ENCODE measurements around the gene SHB. TPM values are rescaled to one million over a fixed set of nuclear protein-coding genes. Genes with fewer than 3 reads are reported as not detected.

The SHB gene
- total and polyA plus RNA-seq, 2 experiments from 2014 or later: 20.8 to 48.3 TPM

DNA sequence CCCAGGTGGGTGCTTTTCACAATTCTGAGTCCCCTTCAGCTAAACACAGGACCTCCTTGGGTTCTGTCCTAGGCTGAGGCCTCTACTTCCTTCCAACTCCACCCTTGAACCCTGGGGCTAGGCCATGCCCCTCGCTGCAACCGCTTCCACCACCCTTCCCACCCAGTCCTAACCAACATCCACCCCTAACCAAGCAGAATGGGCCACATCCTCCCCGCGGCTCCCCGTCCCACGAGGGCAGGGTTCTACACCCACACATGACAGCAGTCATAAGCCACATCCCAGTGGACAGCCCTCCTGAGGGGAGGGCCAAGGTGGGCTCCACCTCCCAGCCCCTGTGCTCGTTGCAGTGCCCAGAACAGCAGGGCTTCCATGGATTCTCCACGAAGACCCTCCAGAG is 65.8 kb downstream of the SHB start:
- Histone ChIP-seq H3K4me2 (no peak overlapping the region), H2AFZ (no peak overlapping the region), H3K4me1 (ENCODE audit: insufficient read depth) (peaks cover 22% of the 10 kb centered on the region), H3K9me3 (ENCODE audit: low read depth) (no peaks in the 10 kb centered on the region), H3K27me3 (no peaks in the 10 kb centered on the region), H3K79me2 (peaks cover 84% of the 10 kb centered on the region), H3K36me3 (replicated peaks; ENCODE audit: insufficient read depth, low read depth) (no peaks in the 10 kb centered on the region), H4K20me1 (ENCODE audit: insufficient read depth, poor library complexity, severe bottlenecking) (peaks cover 3% of the 10 kb centered on the region), H3K27ac (no peak overlapping the region), H3K9me2 (replicated peaks; ENCODE audit: insufficient read depth) (no peaks in the 10 kb centered on the region), H3K4me3 (no peak overlapping the region)
- no peak for DNase-seq (ENCODE audit: low spot score)
- 89% methylated on average over 8 of the region's 8 CpGs for WGBS (ENCODE audit: low lambda C conversion rate, missing lambda C conversion rate)
- TF ChIP-seq EZH2 (IDR thresholded peaks at IDR 0.05; ENCODE audit: borderline replicate concordance) (no peak), EZH2phosphoT487 (IDR thresholded peaks at IDR 0.05; ENCODE audit: low read depth, severe bottlenecking, unreplicated experiment) (no peak)
- TF ChIP-seq, protein P1, sequence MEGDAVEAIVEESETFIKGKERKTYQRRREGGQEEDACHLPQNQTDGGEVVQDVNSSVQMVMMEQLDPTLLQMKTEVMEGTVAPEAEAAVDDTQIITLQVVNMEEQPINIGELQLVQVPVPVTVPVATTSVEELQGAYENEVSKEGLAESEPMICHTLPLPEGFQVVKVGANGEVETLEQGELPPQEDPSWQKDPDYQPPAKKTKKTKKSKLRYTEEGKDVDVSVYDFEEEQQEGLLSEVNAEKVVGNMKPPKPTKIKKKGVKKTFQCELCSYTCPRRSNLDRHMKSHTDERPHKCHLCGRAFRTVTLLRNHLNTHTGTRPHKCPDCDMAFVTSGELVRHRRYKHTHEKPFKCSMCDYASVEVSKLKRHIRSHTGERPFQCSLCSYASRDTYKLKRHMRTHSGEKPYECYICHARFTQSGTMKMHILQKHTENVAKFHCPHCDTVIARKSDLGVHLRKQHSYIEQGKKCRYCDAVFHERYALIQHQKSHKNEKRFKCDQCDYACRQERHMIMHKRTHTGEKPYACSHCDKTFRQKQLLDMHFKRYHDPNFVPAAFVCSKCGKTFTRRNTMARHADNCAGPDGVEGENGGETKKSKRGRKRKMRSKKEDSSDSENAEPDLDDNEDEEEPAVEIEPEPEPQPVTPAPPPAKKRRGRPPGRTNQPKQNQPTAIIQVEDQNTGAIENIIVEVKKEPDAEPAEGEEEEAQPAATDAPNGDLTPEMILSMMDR (IDR thresholded peaks at IDR 0.05; ENCODE audit: poor library complexity): no peak

DNA sequence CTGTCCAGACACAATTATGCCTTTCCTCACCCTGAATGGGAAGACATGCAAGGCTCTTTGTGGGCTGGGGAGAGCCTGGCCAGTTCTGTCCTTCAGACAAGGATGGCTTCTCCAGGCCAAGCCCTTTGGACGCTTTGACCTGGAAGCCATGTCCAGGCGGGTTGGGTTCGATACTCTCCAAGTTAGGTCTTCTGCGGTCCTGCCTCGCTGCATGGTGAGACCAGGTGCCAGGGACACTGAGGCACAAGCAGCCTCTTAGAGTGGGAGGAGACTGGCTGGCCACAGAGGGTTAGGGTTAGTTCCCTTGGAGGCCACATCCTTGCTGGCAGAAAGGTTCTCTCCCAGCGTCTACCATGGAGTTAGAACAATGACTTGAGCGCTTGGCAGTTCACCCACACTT is 67.6 kb downstream of the SHB start:
- WGBS (ENCODE audit: low lambda C conversion rate, missing lambda C conversion rate): 90% methylated on average over 7 of the region's 7 CpGs
- H2AFZ ChIP-seq: no peak overlapping the region
- peaks cover 3% of the 10 kb centered on the region for H4K20me1 ChIP-seq (ENCODE audit: insufficient read depth, poor library complexity, severe bottlenecking)

DNA sequence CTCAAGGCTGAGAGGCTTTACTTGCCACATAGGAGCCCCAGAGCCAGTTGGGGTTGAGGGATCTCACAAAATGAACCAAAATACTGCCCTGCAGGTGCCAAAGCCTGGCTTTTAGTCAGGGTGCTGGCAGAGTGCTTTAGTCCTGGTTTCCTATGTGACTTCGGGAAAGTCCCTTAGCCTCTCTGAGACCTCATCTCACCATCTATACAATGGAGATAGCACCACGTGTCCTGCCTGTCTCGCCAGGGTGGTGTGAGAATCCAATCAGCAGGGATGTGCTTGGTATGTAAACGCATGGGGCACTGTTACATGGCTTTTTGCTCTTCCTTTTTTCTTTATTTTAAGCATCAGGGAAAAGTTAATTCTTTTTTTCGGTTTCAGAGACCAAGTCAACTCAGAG is 68.3 kb downstream of the SHB start:
- 89% methylated on average over 5 of the region's 5 CpGs for WGBS (ENCODE audit: low lambda C conversion rate, missing lambda C conversion rate)
- Histone ChIP-seq H3K27ac (no peak overlapping the region), H3K4me2 (no peak overlapping the region), H3K4me3 (no peak overlapping the region), H4K20me1 (ENCODE audit: insufficient read depth, poor library complexity, severe bottlenecking) (peaks cover 2% of the 10 kb centered on the region), H3K9me2 (replicated peaks; ENCODE audit: insufficient read depth) (no peaks in the 10 kb centered on the region), H3K9me3 (ENCODE audit: low read depth) (no peaks in the 10 kb centered on the region), H3K36me3 (replicated peaks; ENCODE audit: insufficient read depth, low read depth) (no peaks in the 10 kb centered on the region), H3K4me1 (ENCODE audit: insufficient read depth) (peaks cover 29% of the 10 kb centered on the region), H3K27me3 (no peaks in the 10 kb centered on the region), H3K79me2 (peaks cover 80% of the 10 kb centered on the region), H2AFZ (no peak overlapping the region)
- DNase-seq (ENCODE audit: low spot score): no peak
- TF ChIP-seq EZH2 (IDR thresholded peaks at IDR 0.05; ENCODE audit: borderline replicate concordance) (no peak), EZH2phosphoT487 (IDR thresholded peaks at IDR 0.05; ENCODE audit: low read depth, severe bottlenecking, unreplicated experiment) (no peak)
- TF ChIP-seq, protein P1 (IDR thresholded peaks at IDR 0.05; ENCODE audit: poor library complexity): no peak

More for the DNA sequence above, 67.6 kb downstream of the SHB start:
- TF ChIP-seq, protein P1 (IDR thresholded peaks at IDR 0.05; ENCODE audit: poor library complexity): no peak
- TF ChIP-seq EZH2 (IDR thresholded peaks at IDR 0.05; ENCODE audit: borderline replicate concordance) (no peak), EZH2phosphoT487 (IDR thresholded peaks at IDR 0.05; ENCODE audit: low read depth, severe bottlenecking, unreplicated experiment) (no peak)
- H3K27ac ChIP-seq: no peak overlapping the region
- H3K27me3 ChIP-seq: no peaks in the 10 kb centered on the region
- H3K4me3 ChIP-seq: no peak overlapping the region
- no peaks in the 10 kb centered on the region for H3K9me2 ChIP-seq (replicated peaks; ENCODE audit: insufficient read depth)
- no peaks in the 10 kb centered on the region for H3K9me3 ChIP-seq (ENCODE audit: low read depth)
- H3K4me2 ChIP-seq: no peak overlapping the region
- H3K4me1 ChIP-seq (ENCODE audit: insufficient read depth): peaks cover 27% of the 10 kb centered on the region
- no peaks in the 10 kb centered on the region for H3K36me3 ChIP-seq (replicated peaks; ENCODE audit: insufficient read depth, low read depth)
- no peak for DNase-seq (ENCODE audit: low spot score)
- H3K79me2 ChIP-seq: peaks cover 83% of the 10 kb centered on the region

DNA sequence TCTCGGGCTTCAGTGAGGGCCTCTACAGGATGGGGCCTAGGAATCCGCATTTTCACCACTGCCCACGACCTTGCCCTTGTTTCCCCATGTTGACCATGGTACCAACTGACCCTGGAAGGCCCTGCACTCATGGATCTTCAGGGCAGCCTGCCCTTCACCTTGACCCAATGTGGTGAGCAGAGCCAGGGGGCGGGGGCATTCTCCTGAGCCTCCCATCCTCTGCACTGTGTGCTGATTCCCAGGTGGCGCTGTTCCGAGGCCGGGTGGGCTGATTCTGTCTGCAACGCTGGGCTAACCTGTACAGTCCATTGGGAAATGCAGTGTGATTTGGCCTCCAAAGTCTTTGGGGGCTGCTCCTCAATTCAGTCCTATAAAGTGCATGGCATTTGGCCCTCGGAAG is 68.7 kb downstream of the SHB start:
- TF ChIP-seq, protein P1 (IDR thresholded peaks at IDR 0.05; ENCODE audit: poor library complexity): no peak
- no peak for TF ChIP-seq EZH2 (IDR thresholded peaks at IDR 0.05; ENCODE audit: borderline replicate concordance)
- TF ChIP-seq EZH2phosphoT487 (IDR thresholded peaks at IDR 0.05; ENCODE audit: low read depth, severe bottlenecking, unreplicated experiment): no peak
- peak overlapping the region; percentile 44 for H3K27ac ChIP-seq
- peaks cover 80% of the 10 kb centered on the region for H3K79me2 ChIP-seq
- no peaks in the 10 kb centered on the region for H3K27me3 ChIP-seq
- peaks cover 31% of the 10 kb centered on the region for H3K4me1 ChIP-seq (ENCODE audit: insufficient read depth)
- H3K9me2 ChIP-seq (replicated peaks; ENCODE audit: insufficient read depth): no peaks in the 10 kb centered on the region
- H3K9me3 ChIP-seq (ENCODE audit: low read depth): no peaks in the 10 kb centered on the region
- H4K20me1 ChIP-seq (ENCODE audit: insufficient read depth, poor library complexity, severe bottlenecking): no peaks in the 10 kb centered on the region
- no peak overlapping the region for H3K4me3 ChIP-seq
- WGBS (ENCODE audit: low lambda C conversion rate, missing lambda C conversion rate): 92% methylated on average over 9 of the region's 9 CpGs
- H3K4me2 ChIP-seq: no peak overlapping the region
- no peaks in the 10 kb centered on the region for H3K36me3 ChIP-seq (replicated peaks; ENCODE audit: insufficient read depth, low read depth)
- no peak overlapping the region for H2AFZ ChIP-seq
- no peak for DNase-seq (ENCODE audit: low spot score)
